NCI-H526 (cell line): ENCODE measurements around the gene SEC14L5.
"Not testable (repeated sequence)": the region's sequence is repeated elsewhere in the genome, so short reads cannot be mapped to it uniquely, and the experiment has no call there.

Experiments
- DNase-seq, 2 experiments: peaks; one replicate each; lab custom pipeline; 2025; lab: John Stamatoyannopoulos, UW

The SEC14L5 gene

GRCh38 chr16:5040451-5040850 is 82.3 kb downstream of the SEC14L5 start:
- DNase-seq: no peak

GRCh38 chr16:5041600-5042133 is 83.5 kb downstream of the SEC14L5 start:
- no peak for DNase-seq

GRCh38 chr16:5042574-5043171 is 84.5 kb downstream of the SEC14L5 start:
- no peak for DNase-seq

GRCh38 chr16:5044011-5044540 is 85.9 kb downstream of the SEC14L5 start:
- DNase-seq: no peak

- DNase-seq: not testable (repeated sequence)
These were observed 86.5 kb downstream of the SEC14L5 start for GRCh38 chr16:5044581-5044980.

GRCh38 chr16:5045499-5046115 is 87.5 kb downstream of the SEC14L5 start:
- DNase-seq: no peak

- no peak for DNase-seq
These were observed 88.8 kb downstream of the SEC14L5 start for GRCh38 chr16:5046914-5047313.

GRCh38 chr16:5054876-5055865 is 97.0 kb downstream of the SEC14L5 start:
- no peak for DNase-seq

- peak in 1 of 2 experiments; percentile 48 for DNase-seq
These were observed 98.2 kb downstream of the SEC14L5 start for GRCh38 chr16:5056352-5056751.

GRCh38 chr16:5058476-5058875 is 100.3 kb downstream of the SEC14L5 start:
- no peak for DNase-seq

- DNase-seq: no peak
These were observed 101.4 kb downstream of the SEC14L5 start for GRCh38 chr16:5059386-5060072.

GRCh38 chr16:5060073-5060641 is 102.0 kb downstream of the SEC14L5 start:
- DNase-seq: no peak

- DNase-seq: no peak
These were observed 103.9 kb downstream of the SEC14L5 start for GRCh38 chr16:5062051-5062450.

GRCh38 chr16:5062790-5063765 is 104.9 kb downstream of the SEC14L5 start:
- no peak for DNase-seq

GRCh38 chr16:5064915-5065314 is 106.8 kb downstream of the SEC14L5 start:
- no peak for DNase-seq

- no peak for DNase-seq
These were observed 107.2 kb downstream of the SEC14L5 start for GRCh38 chr16:5065326-5065725.

GRCh38 chr16:5065813-5066212 is 107.7 kb downstream of the SEC14L5 start, which contains the start of gene C16orf89:
Gene C16orf89 (minus strand): TSS chr16:5065956. CDS start chr16:5065908, 48 bp downstream.
- no peak for DNase-seq

- no peak for DNase-seq
These were observed 108.4 kb downstream of the SEC14L5 start for GRCh38 chr16:5066511-5066910.
